Heart right ventricle (tissue), 16 donors: ENCODE measurements around the gene SUB1. TPM values are rescaled to one million over a fixed set of nuclear protein-coding genes. Genes with fewer than 3 reads are reported as not detected.

ENCODE experiments used
- ATAC-seq, 8 donors: fragments of 200-7000 bp; cut with Tn5 transposase; one replicate each; pipeline ENCODE4 v1.9.1; 2020; ENCODE audit warnings: mild to moderate bottlenecking in 8 of 8, moderate library complexity in 8 of 8, moderate number of reproducible peaks in 1 of 8
- DNase-seq, 2 donors: peaks; one replicate each; pipeline ENCODE4 v3.0.0-alpha.2; 2020
- H3K27ac ChIP-seq, 10 donors: fragments of 200-600 bp; sonication (generic) in 2 of 10; one replicate each; pipeline versions ENCODE4 v1.5.0 to v1.8.0; 2020 to 2022; ENCODE audit warnings: mild to moderate bottlenecking in 3 of 10
- H3K27me3 ChIP-seq, 7 donors: fragments of 200-600 bp; one replicate each; pipeline ENCODE4 v1.8.0; 2021 to 2022; ENCODE audit warnings: mild to moderate bottlenecking in 2 of 7
- H3K36me3 ChIP-seq, 9 donors: fragments of 200-600 bp; sonication (generic) in 1 of 9; one replicate each; pipeline versions ENCODE4 v1.5.0 to v1.8.0; 2020 to 2022; ENCODE audit warnings: mild to moderate bottlenecking in 2 of 9
- H3K4me1 ChIP-seq, 9 donors: fragments of 200-600 bp; sonication (generic) in 1 of 9; one replicate each; pipeline versions ENCODE4 v1.5.0 to v1.8.0; 2020 to 2022; ENCODE audit warnings: mild to moderate bottlenecking in 4 of 9
- H3K4me3 ChIP-seq, 10 donors: fragments of 200-600 bp; sonication (generic) in 2 of 10; one replicate each; pipeline versions ENCODE4 v1.5.0 to v1.8.0; 2020 to 2022; ENCODE audit warnings: mild to moderate bottlenecking in 7 of 10, moderate library complexity in 2 of 10
- H3K9me3 ChIP-seq, 11 donors: fragments of 200-600 bp in 10 of 11; sonication (generic) in 2 of 11; one replicate each; pipeline versions ENCODE4 v1.5.0 to v1.8.0; 2013 to 2022; ENCODE audit warnings: mild to moderate bottlenecking in 2 of 11, control low read depth in 1 of 11, moderate library complexity in 1 of 11
- CTCF ChIP-seq, 9 donors: fragments of 200-600 bp; sonication (generic) in 2 of 9; IDR thresholded peaks; one replicate each; pipeline versions ENCODE4 v1.5.0 to v1.8.0; 2021 to 2022; ENCODE audit warnings: antibody characterized with exemption in 9 of 9, mild to moderate bottlenecking in 5 of 9, moderate library complexity in 1 of 9
- WGBS, 2 donors: extraction: QIAGEN DNeasy Blood & Tissue Kit; methylation state at CpG; one replicate each; pipeline ENCODE4 v1.1.7; 2013; ENCODE audit warnings: inconsistent platforms in 1 of 2; 5-methylcytosine and 5-hydroxymethylcytosine counted together
- intact Hi-C, 10 donors: fragments of 100-400 bp; cut with DNase I; formaldehyde crosslinking; loops; one replicate each; pipeline versions ENCODE4 v1.11.1 to v1.14.2; 2022
- polyA plus RNA-seq, 2 donors: library from polyadenylated mRNA; stranded (reverse); fragments of 200-250 nt; gene quantifications; one replicate each; pipeline ENCODE4 v1.2.3, GENCODE V29; 2013
- total RNA-seq, 10 donors: library from RNA; stranded (reverse); fragmentation: NEBNext Ultra II Directional in 3 of 10; extraction: Animal tissue kit (Norgen Biotek cat#: 25700) in 3 of 10; gene quantifications; one replicate each; pipeline versions ENCODE4 v1.2.1 to v1.2.4, GENCODE V29; 2021 to 2023
- donor health status: Arrhythmogenic right ventricular cardiomyopathy.
- donor health status: ischemic (EF 13 %, LVEDD 7.1; RV severe dilation, severe dysfunction).
- donor health status: healthy with polysubstance abuse.
- donor health status: DM: no; HTN: yes; CAD: no.
- donor health status: DM: no; HTN: no; CAD: no.
- donor health status: ischemic (EF 25% LVEDD 6.9; RV normal size, moderate dysfunction).
- donor health status: ischemic (EF 25% LVEDD 5.7; RV mildly dilated, moderate dysfunction).
- donor health status: healthy.
- donor health status: DM: yes; HTN: yes; CAD: no.
- donor health status: Ischemic cardiomyopathy.
- donor health status: ischemic (EF 35%, LVEDD 5.7; RV mildly dilated, moderate dysfunction).
- donor health status: nonischemic (EF 11% LVEDD 7.7; RV severe dilation, severe dysfunction).
- donor health status: DM: yes; HTN: yes; CAD: no.
- donor health status: PGD.
- donor health status: ischemic (EF 29% LVEDD 5.4; RV normal size, mild dysfunction).
- donor health status: nonischemic (EF 23%, LVEDD 6.1; RV moderate dilation, normal function).

SUB1 gene
- total and polyA plus RNA-seq, 12 donors = 86.8 to 224 (median 186) TPM

- intact Hi-C loops = no loop called here
- no peak for TF ChIP-seq CTCF (IDR thresholded peaks at IDR 0.05)
- Histone ChIP-seq H3K27ac (no peak overlapping the region), H3K36me3 (no peaks in the 10 kb centered on the region), H3K4me1 (no peaks in the 10 kb centered on the region), H3K9me3 (no peaks in the 10 kb centered on the region), H3K4me3 (no peak overlapping the region), H3K27me3 (no peaks in the 10 kb centered on the region)
- ATAC-seq (no peak), DNase-seq (no peak)
These were observed 25.9 kb upstream of the SUB1 start for GRCh38 chr5:32559411-32559810.

GRCh38 chr5:32559921-32560320, 25.4 kb upstream of the SUB1 start:
- ATAC-seq (no peak), DNase-seq (no peak)
- Histone ChIP-seq H3K9me3 (no peaks in the 10 kb centered on the region), H3K27ac (no peak overlapping the region), H3K27me3 (no peaks in the 10 kb centered on the region), H3K4me1 (no peaks in the 10 kb centered on the region), H3K36me3 (no peaks in the 10 kb centered on the region), H3K4me3 (no peak overlapping the region)
- intact Hi-C loops = no loop called here
- no peak for TF ChIP-seq CTCF (IDR thresholded peaks at IDR 0.05)

- ATAC-seq = no peak
- no peaks in the 10 kb centered on the region for H3K27me3 ChIP-seq
These were observed 23.3 kb upstream of the SUB1 start for GRCh38 chr5:32562056-32562455.

GRCh38 chr5:32562843-32563242, 22.5 kb upstream of the SUB1 start:
- TF ChIP-seq CTCF (IDR thresholded peaks at IDR 0.05) = no peak
- H3K36me3 ChIP-seq = no peaks in the 10 kb centered on the region
- peaks cover 0 to 9% (median 0%) of the 10 kb centered on the region in 11 donors for H3K9me3 ChIP-seq
- DNase-seq (no peak), ATAC-seq (no peak)
- H3K4me3 ChIP-seq = no peak overlapping the region
- intact Hi-C loops = no loop called here
- H3K27ac ChIP-seq = no peak overlapping the region
- no peaks in the 10 kb centered on the region for H3K27me3 ChIP-seq
- no peaks in the 10 kb centered on the region for H3K4me1 ChIP-seq

More at GRCh38 chr5:32562056-32562455, 23.3 kb upstream of the SUB1 start:
- Histone ChIP-seq H3K4me3 (no peak overlapping the region), H3K9me3 (peaks cover 0 to 8% (median 0%) of the 10 kb centered on the region in 11 donors), H3K4me1 (no peaks in the 10 kb centered on the region), H3K36me3 (no peaks in the 10 kb centered on the region), H3K27ac (no peak overlapping the region)
- no peak for DNase-seq
- 86 to 87% methylated on average over 2 of the region's 2 CpGs for WGBS, 2 donors
- no peak for TF ChIP-seq CTCF (IDR thresholded peaks at IDR 0.05)
- intact Hi-C loops = no loop called here

GRCh38 chr5:32563614-32564013, 21.7 kb upstream of the SUB1 start:
- no peak overlapping the region for H3K4me3 ChIP-seq
- H3K27me3 ChIP-seq = no peaks in the 10 kb centered on the region
- no peak overlapping the region for H3K27ac ChIP-seq
- no peaks in the 10 kb centered on the region for H3K4me1 ChIP-seq
- DNase-seq (no peak), ATAC-seq (peak in 4 of 8 donors; percentile 53 to 93 (median 90))
- peaks cover 0 to 9% (median 0%) of the 10 kb centered on the region in 11 donors for H3K9me3 ChIP-seq
- intact Hi-C loops = no loop called here
- WGBS, 2 donors = 98 to 100% methylated on average over 2 of the region's 2 CpGs
- TF ChIP-seq CTCF (IDR thresholded peaks at IDR 0.05) = no peak
- no peaks in the 10 kb centered on the region for H3K36me3 ChIP-seq
